Stimulated activated CD8-positive, alpha-beta memory T cell treated with anti-CD3 and anti-CD28 coated beads, Interleukin-4, amount 100 ng/mL, for 24 hours (primary cell): ENCODE data around the gene PDCD7.
A peak's percentile ranks its signal among the peaks of the same experiment; 100 is the strongest.
"Not testable (repeated sequence)": the region's sequence is repeated elsewhere in the genome, so short reads cannot be mapped to it uniquely, and the experiment has no call there.

Experiments
- DNase-seq: peaks from one replicate; pipeline ENCODE4 v3.0.0-alpha.2; 2020; ENCODE audit warnings: low read depth

PDCD7 gene

GRCh38 chr15:65130941-65131340 is 2.7 kb downstream of the PDCD7 start:
- no peak for DNase-seq

- DNase-seq = no peak
Measured at GRCh38 chr15:65115542-65115941, 18.1 kb downstream of the PDCD7 start.

DNA sequence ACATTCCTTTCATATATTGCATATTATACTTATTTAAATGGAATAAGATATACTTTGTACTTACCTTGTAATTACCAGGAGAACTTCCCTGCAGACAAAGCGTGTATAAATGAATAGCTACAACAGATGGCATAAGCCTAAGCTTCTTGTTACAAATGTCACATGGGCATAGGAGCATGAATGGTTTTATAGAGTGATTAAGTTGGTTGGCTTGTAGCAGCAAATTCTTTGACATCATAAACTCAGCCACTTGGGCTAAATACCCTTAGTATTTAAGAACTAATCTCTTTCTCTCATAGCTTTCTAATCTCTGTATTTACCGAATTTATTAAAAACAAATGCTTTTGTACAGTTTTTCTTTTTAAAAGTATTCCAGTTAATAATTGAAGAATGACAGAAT is 18.5 kb downstream of the PDCD7 start, which contains the start of gene UBAP1L:
Gene UBAP1L (minus strand): TSS at position 115 of the 400 bp plus-strand sequence. CDS start 8,985 bp downstream, outside the sequence.
- no peak for DNase-seq

DNA sequence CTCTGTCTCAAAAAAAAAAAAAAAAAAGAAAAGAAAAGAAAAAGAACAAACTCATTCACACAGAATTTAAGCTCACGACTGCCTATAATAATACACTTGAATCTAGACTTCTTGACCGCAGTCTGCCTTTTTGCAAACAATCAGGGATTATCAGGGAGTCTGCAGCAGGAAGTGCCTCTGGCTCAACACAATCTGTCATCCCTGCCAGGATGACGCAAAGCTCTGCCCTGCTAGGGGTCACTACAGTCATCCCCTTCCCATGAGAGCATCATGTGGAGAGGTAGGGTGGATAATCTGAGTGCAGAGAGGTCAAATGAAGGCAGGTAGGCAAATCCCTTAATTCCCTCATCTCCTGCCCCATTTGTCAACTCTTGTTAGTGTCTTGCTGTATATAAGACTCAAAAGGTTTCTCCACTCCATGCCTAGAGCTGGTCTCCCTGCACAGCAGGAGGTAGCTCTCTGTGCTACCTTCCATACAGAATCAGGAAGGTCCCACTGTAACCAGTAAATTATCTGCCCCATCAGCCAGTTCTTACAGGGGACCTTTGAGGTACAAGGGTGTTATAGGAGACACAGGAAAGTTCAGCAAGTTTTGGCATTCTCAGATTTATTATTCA is 22.8 kb downstream of the PDCD7 start:
- DNase-seq = no peak

DNA sequence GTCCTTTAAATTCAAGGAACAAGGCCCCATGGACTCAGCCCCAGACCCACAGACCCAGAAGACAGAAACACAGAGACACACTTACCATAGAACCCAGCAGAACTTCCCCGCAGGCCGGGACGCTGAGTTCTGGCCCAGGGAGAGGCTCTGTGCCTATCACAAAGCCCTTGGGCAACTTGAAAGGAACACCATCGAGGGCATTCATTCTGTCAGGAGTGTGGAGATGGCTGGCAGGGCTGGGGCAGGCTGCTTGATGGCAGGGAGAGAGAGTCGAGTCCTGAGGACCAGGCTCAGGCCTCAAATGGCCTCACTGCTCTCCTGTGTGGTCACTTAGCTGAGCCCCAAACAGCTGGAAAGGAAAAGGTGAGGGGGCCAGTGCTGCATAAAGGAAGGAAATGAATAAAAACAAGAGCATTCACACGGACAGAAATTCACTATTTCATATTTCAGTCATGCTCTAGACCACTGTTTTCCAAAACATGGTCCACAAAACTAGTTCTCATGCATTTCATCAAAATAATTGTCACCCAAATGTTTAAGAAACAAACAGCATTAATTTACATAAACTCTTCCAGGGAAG is 27.5 kb downstream of the PDCD7 start:
- no peak for DNase-seq

GRCh38 chr15:65105038-65105437 is 28.6 kb downstream of the PDCD7 start:
- no peak for DNase-seq

DNA sequence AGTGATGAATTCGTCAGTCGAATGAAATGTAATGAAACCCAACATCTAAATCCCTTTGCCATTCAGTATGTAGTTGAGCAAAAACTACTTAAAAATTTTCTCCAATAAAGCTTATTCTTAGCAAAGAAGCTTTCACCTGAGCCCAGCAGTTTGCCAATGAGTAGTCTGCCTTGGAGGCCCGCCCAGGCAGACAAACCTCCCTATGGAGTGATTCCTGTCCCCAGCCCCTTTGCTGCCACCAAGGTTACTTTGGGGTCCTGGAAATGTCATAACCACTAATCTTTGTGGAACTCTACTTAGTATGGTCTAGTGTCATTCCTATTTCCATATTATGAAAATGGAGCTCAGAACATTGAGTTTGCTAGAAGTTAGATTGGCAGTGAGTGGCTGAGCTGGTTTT is 30.7 kb downstream of the PDCD7 start:
- no peak for DNase-seq

DNA sequence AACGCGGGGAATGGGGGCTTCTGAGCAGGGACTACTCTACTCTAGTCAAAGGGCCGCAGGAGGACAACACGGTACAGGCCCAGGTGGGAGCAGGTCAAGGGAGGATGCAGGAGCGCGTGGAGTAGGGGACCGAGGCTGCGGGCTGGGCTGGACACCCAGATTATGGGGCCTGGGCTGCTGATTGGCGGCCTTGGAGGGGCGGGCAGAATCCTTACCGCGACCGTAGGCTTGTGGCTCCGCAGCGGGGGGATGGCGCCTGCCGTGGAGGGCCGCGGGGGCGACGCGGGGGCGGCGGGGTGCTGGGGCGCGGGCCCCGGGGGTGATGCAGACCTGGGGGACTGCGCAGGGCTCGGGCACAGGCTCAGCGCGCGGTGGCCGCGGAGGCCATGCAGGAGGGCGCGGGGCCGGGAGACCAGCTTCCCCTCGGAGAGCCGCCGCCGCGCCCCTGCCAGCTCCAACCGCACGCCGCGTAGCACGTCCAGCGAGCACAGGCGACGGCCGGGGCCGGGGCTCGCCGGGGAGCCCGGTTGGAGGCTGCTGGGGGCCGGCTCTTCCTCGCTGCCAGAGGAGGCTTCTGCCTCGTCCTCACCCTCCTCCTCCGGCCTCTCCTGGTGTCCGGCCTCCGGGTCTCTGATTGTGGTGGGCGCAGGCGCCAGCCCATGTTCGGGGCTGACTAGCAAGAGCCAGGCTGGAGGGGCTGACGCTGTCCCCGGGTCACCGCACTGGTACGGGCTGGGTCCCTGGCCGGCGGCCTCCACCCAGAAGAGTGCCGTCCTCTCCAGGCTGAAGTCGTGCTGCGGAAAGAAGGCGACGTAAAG is 31.5 kb downstream of the PDCD7 start:
- no peak for DNase-seq

- DNase-seq = peak; percentile 22
Measured at GRCh38 chr15:65101411-65101890, 32.2 kb downstream of the PDCD7 start.

GRCh38 chr15:65100442-65100841 is 33.2 kb downstream of the PDCD7 start:
- no peak for DNase-seq

DNA sequence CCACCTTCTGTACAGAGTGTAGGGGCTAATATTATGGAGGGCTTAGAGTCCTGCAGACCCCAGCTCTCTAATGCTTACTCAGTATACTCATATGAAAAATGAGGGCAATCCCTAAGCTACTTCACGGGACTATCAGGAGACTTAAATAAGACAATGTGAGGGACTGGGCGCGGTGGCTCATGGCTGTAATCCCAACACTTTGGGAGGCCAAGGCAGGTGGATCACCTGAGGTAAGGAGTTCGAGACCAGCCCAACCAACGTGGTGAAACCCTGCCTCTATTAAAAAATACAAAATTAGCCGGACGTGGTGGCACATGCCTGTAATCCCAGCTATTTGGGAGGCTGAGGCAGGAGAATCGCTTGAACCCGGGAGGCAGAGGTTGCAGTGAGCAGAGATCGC is 33.8 kb downstream of the PDCD7 start:
- DNase-seq = not testable (repeated sequence)

- DNase-seq = no peak
Measured at GRCh38 chr15:65099336-65099735, 34.3 kb downstream of the PDCD7 start.

- no peak for DNase-seq
Measured at GRCh38 chr15:65097651-65098263, 35.9 kb downstream of the PDCD7 start.

GRCh38 chr15:65096481-65097385 is 36.9 kb downstream of the PDCD7 start:
- DNase-seq = no peak

DNA sequence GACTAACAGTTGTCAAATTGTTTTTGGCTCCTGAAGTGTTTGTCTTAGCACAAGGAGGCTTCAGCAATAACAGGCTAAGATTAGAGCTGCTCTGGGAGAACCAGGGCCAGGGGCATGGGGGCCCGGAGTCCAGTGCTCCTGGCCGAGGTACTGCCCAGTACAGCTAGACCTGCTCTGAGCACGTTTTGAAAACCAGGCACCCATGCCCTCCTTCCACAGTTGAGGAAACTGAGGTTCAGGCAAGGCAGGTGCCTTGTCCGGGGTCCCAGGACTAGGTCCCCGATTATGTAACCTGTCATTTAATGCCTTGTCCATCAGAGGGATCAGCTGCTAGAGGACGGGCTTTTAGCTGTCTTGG is 37.9 kb downstream of the PDCD7 start:
- no peak for DNase-seq

DNA sequence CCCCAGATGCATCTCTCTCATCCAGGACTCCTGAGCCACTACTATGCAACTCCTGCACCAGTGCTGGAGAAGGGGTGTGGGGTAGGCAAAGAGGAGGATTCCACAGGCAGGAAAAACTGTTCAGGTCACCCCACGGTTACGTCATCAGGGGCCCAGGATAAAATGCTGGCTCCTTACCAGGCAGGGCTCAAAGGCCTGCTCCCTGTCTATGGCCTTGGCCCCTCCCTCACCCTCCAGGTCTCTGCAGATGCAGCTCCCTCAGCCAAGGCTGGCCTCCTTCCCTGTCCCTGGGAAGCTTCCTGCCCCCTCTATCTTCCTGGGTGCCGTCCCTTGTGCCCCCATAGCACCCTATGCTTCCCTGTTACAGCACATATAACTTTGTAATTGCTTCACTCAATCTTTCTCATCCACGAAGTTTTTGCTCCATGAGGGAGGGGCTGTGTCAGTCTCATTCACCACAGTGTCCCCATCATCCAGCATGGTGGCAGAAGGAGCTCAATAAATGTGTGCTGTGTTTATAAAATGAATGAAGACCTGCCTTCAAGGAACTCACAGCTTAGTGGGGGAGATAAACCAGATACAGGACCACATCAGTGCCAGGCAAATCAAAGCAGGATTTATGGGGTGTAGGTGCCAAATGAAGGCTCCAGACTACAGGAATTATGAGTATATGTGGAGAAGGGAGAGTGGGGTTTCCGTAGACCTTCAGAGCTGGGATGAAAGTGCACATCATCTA is 38.4 kb downstream of the PDCD7 start:
- no peak for DNase-seq

GRCh38 chr15:65094294-65094995 is 39.2 kb downstream of the PDCD7 start:
- no peak for DNase-seq

GRCh38 chr15:65093793-65094170 is 39.8 kb downstream of the PDCD7 start:
- not testable (repeated sequence) for DNase-seq

DNA sequence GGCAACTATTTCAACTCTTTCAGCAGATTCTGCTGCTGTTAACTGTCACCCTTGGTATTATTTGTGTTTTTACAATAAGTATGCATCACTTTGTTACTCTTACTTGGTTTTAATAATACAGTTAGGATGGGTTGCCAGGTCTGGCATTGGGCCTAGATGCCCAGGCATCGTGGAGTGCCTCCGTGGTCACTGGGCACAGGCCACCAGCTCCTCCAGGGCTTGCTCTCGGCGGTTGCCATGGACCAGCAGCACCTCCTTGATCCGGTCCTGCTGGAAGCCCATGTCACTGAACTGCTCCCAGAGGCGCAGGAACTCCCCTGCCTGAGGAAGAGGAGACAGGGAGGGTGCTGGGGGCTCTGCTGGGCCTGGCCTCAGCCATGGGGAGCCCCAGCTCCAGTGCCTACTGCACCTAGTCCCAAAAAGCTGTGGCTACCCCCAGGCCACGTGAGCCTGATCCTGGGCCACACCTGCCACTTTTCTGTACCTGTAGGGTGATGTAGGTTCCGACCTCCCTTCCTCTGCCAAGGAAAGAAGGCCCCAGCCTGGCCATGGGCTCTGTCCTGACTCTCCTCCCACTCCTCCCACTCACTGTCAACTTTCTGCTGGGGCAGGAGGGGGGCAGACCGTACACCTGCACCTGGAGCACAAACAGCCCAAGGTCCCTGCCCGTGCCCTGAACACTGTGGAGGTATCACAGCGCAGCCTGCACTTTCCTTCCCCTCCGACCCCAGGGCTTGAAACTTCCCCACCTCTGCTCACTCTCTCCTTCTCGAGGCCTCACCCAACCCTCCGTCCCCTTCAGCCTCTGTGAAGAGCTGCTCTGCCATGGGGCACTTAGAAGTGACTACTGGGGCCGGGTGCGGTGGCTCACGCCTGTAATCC is 40.5 kb downstream of the PDCD7 start:
- DNase-seq = no peak
